Measurements from ENCODE around the gene THEMIS.
"Not testable (repeated sequence)": the region's sequence is repeated elsewhere in the genome, so short reads cannot be mapped to it uniquely, and the experiment has no call there.

Gene THEMIS

GRCh38 chr6:127932708-127933107 is 31.9 kb upstream of the THEMIS start:
- Histone ChIP-seq H3K27ac (ENCODE audit: low read length) (no peak overlapping the region), H3K4me1 (ENCODE audit: low read length) (no peaks in the 10 kb centered on the region), H4K20me1 (ENCODE audit: insufficient read depth, low read length) (no peaks in the 10 kb centered on the region), H3K36me3 (replicated peaks; ENCODE audit: low read depth, low read length) (no peaks in the 10 kb centered on the region), H2AFZ (ENCODE audit: low read depth, low read length) (no peak overlapping the region), H3K4me3 (ENCODE audit: low read length) (no peak overlapping the region), H3K9ac (ENCODE audit: low read length) (no peak overlapping the region), H3K4me2 (ENCODE audit: low read length) (no peak overlapping the region), H3K79me2 (ENCODE audit: low read length) (no peaks in the 10 kb centered on the region), H3K9me3 (ENCODE audit: insufficient read depth, low read length) (0 out of 2 replicates have a peak, but pooled peaks cover 4% of the 10 kb centered on the region), H3K27me3 (ENCODE audit: low read depth, low read length) (no peaks in the 10 kb centered on the region)
- no peak for TF ChIP-seq CTCF (IDR thresholded peaks at IDR 0.05; ENCODE audit: low read depth, low read length)
- TF ChIP-seq EZH2phosphoT487 (IDR thresholded peaks at IDR 0.05; ENCODE audit: low read depth) = no peak

GRCh38 chr6:127926441-127926840 is 25.6 kb upstream of the THEMIS start:
- not testable (repeated sequence) for H4K20me1 ChIP-seq (ENCODE audit: insufficient read depth, low read length); H2AFZ ChIP-seq (ENCODE audit: low read depth, low read length); H3K9me3 ChIP-seq (ENCODE audit: insufficient read depth, low read length); H3K4me2 ChIP-seq (ENCODE audit: low read length); H3K27ac ChIP-seq (ENCODE audit: low read length); H3K79me2 ChIP-seq (ENCODE audit: low read length); H3K9ac ChIP-seq (ENCODE audit: low read length); H3K27me3 ChIP-seq (ENCODE audit: low read depth, low read length); H3K36me3 ChIP-seq (replicated peaks; ENCODE audit: low read depth, low read length); H3K4me3 ChIP-seq (ENCODE audit: low read length)
- H3K4me1 ChIP-seq (ENCODE audit: low read length) = peaks cover 19% of the 10 kb centered on the region

- Histone ChIP-seq H3K27me3 (ENCODE audit: low read depth, low read length) (no peaks in the 10 kb centered on the region), H4K20me1 (ENCODE audit: insufficient read depth, low read length) (no peaks in the 10 kb centered on the region), H3K79me2 (ENCODE audit: low read length) (no peaks in the 10 kb centered on the region), H2AFZ (ENCODE audit: low read depth, low read length) (no peak overlapping the region), H3K4me2 (ENCODE audit: low read length) (peak overlapping the region; percentile 41), H3K9ac (ENCODE audit: low read length) (no peak overlapping the region), H3K27ac (ENCODE audit: low read length) (peak overlapping the region; percentile 56), H3K4me3 (ENCODE audit: low read length) (no peak overlapping the region), H3K36me3 (replicated peaks; ENCODE audit: low read depth, low read length) (peaks cover 2% of the 10 kb centered on the region), H3K9me3 (ENCODE audit: insufficient read depth, low read length) (no peaks in the 10 kb centered on the region), H3K4me1 (ENCODE audit: low read length) (peaks cover 31% of the 10 kb centered on the region)
- TF ChIP-seq CTCF (IDR thresholded peaks at IDR 0.05; ENCODE audit: low read depth, low read length) (no peak), EZH2phosphoT487 (IDR thresholded peaks at IDR 0.05; ENCODE audit: low read depth) (no peak)
Measured at GRCh38 chr6:127924440-127924839, 23.6 kb upstream of the THEMIS start.

- peaks cover 31% of the 10 kb centered on the region for H3K4me1 ChIP-seq (ENCODE audit: low read length)
- H2AFZ ChIP-seq (ENCODE audit: low read depth, low read length) = no peak overlapping the region
- no peaks in the 10 kb centered on the region for H4K20me1 ChIP-seq (ENCODE audit: insufficient read depth, low read length)
- TF ChIP-seq EZH2phosphoT487 (IDR thresholded peaks at IDR 0.05; ENCODE audit: low read depth) (no peak), CTCF (IDR thresholded peaks at IDR 0.05; ENCODE audit: low read depth, low read length) (no peak)
- H3K27ac ChIP-seq (ENCODE audit: low read length) = peak overlapping the region; percentile 56
- H3K9me3 ChIP-seq (ENCODE audit: insufficient read depth, low read length) = no peaks in the 10 kb centered on the region
- H3K79me2 ChIP-seq (ENCODE audit: low read length) = no peaks in the 10 kb centered on the region
- no peak overlapping the region for H3K4me3 ChIP-seq (ENCODE audit: low read length)
- peaks cover 2% of the 10 kb centered on the region for H3K36me3 ChIP-seq (replicated peaks; ENCODE audit: low read depth, low read length)
- peak overlapping the region; percentile 41 for H3K4me2 ChIP-seq (ENCODE audit: low read length)
- H3K27me3 ChIP-seq (ENCODE audit: low read depth, low read length) = no peaks in the 10 kb centered on the region
- H3K9ac ChIP-seq (ENCODE audit: low read length) = no peak overlapping the region
Measured at GRCh38 chr6:127924031-127924430, 23.2 kb upstream of the THEMIS start.

GRCh38 chr6:127923135-127923534 is 22.3 kb upstream of the THEMIS start:
- Histone ChIP-seq H3K4me2 (ENCODE audit: low read length) (no peak overlapping the region), H3K79me2 (ENCODE audit: low read length) (no peaks in the 10 kb centered on the region)
- TF ChIP-seq CTCF (IDR thresholded peaks at IDR 0.05; ENCODE audit: low read depth, low read length) = no peak

More at GRCh38 chr6:127923135-127923534, 22.3 kb upstream of the THEMIS start:
- Histone ChIP-seq H4K20me1 (ENCODE audit: insufficient read depth, low read length) (no peaks in the 10 kb centered on the region), H3K27ac (ENCODE audit: low read length) (no peak overlapping the region), H3K9me3 (ENCODE audit: insufficient read depth, low read length) (no peaks in the 10 kb centered on the region), H3K27me3 (ENCODE audit: low read depth, low read length) (no peaks in the 10 kb centered on the region), H3K4me1 (ENCODE audit: low read length) (peaks cover 31% of the 10 kb centered on the region), H3K4me3 (ENCODE audit: low read length) (no peak overlapping the region), H3K36me3 (replicated peaks; ENCODE audit: low read depth, low read length) (peaks cover 2% of the 10 kb centered on the region), H3K9ac (ENCODE audit: low read length) (no peak overlapping the region), H2AFZ (ENCODE audit: low read depth, low read length) (no peak overlapping the region)
